Measurements from ENCODE around the gene LRP10.
"Not testable (repeated sequence)": the region's sequence is repeated elsewhere in the genome, so short reads cannot be mapped to it uniquely, and the experiment has no call there.

LRP10 gene

DNA sequence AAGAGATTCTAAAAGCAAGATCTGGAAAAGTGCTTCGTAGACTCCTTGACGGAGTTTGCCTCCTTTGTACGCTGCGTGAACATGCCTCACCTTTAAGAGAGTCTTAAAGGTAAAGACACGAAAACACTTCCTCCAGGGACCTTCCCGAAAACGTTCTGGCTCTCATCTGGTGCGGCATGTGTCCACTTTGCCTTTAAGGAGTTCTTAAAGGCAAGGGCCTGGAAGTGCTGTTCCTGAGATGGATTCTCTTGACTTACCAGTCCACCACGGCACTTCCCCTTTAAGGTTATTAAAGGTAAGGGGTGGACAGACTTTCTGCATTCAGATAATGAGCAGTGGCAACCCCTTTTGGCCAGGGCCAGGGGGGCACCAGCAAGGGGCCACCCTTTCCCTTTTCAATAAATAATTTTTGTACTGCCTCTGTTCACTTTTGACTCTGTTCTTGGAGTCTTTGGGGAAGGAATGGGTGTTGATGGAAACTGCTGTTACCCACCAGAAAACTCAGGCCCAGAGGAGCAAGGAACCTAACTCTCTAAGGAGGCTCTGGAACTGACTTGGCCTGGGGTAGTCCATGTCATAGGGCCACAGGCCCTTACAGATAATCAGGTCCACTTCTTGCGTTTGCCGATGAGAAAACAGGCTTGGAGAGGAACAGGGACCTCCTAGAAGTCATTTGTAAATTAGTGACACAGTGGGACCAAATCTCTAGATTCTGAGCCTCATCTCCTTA lies 15.9 kb downstream of the LRP10 start:
- DNase-seq (ENCODE audit: low read depth): peak; percentile 76

DNA sequence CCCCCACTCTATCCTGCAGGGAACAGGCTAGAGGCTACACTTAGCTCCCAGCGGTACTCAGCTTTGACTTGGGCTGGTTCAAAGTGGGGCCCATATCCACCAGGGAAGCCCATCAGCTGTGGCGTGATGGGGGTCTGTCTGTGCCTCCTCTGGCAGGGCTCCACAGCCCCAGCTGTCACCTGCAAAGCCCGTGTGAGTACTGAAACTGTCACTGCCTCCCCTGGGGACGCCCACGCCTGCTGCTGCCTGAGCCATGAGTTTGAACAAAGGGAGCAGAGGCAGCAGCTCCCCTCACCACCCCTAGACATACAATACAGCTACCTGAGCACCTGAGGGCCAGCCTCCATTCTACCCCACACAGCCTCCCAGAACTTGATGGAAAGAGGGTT lies 16.4 kb downstream of the LRP10 start:
- DNase-seq (ENCODE audit: low read depth): no peak

DNA sequence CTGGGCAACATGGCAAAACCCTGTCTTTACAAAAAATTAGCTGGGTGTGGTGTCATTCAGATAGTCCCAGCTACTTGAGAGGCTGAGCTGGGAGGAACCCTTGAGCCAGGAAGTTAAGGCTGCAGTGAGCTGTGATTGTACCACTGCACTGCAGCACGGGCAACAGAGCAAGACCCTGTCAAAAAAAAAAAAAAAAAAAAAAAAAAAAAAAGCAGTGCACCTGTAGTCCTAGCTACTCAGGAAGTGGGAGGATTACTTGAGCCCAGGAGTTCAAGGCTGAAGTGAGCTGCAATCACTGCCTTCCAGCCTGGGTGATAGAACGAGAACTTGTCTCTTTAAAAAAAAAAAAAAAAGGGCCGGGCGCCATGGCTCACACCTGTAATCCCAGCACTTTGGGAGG lies 17.1 kb downstream of the LRP10 start:
- DNase-seq (ENCODE audit: low read depth): no peak

DNA sequence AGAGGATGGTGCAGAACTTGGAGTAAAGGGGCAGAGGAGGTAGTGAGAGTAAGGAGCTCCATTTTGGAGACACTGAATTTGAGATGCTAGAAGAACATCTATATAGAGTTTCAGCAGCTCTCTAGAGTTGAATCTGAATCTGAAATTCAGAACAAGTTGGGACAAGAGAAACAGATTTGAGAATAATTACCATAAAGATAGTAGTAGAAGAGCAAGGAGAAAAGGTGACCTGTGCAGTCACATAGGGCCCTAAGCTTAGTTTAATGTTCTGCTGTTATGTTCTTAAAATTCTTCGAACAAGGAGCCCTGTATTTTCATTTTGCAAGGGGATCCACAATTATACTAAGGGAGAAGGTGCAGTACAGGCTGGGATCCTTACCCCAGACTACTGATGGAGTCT lies 18.9 kb downstream of the LRP10 start:
- no peak for DNase-seq (ENCODE audit: low read depth)

DNA sequence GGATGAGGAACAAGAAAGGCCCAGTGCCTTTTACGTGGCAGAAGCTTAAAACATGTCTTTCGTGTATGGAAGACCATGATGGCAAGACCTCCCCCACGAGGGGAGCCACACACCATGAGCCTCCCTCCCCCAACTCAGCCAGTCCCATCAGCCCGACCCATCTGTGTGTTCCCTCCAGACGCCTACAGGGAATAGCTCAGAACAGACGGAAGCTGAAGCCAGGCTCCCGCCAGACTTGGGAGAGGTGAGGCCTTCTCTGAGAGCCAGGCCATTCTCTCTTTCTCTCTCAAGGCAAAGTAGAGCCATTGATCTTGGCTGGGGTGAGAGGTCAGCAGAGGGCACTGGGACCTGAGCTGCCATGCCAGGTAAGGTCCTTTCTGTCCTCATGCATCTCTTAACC lies 20.9 kb downstream of the LRP10 start:
- no peak for DNase-seq (ENCODE audit: low read depth)

DNA sequence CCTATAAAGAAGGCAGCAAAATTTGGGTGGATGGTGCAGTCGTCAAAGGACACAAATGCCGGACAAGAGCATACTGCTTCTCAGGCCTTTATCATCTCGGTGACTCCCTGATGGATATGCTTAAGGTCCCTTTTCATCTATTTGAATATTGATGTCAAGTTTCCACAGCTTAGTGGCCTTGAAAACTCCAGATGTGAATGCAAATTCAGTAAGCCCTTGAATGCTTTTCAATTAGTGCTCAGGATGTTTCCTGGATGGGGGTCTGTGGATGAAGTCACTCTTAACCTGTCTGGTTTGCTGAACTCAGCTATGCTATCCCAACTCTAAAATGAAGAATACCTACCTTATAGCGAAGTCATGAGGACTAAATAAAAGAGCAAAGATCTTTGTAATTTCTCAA lies 22.2 kb downstream of the LRP10 start:
- no peak for DNase-seq (ENCODE audit: low read depth)

GRCh38 chr14:22895402-22895801 lies 23.9 kb downstream of the LRP10 start:
- DNase-seq (ENCODE audit: low read depth): no peak

GRCh38 chr14:22896356-22896755 lies 24.8 kb downstream of the LRP10 start:
- DNase-seq (ENCODE audit: low read depth): no peak

DNA sequence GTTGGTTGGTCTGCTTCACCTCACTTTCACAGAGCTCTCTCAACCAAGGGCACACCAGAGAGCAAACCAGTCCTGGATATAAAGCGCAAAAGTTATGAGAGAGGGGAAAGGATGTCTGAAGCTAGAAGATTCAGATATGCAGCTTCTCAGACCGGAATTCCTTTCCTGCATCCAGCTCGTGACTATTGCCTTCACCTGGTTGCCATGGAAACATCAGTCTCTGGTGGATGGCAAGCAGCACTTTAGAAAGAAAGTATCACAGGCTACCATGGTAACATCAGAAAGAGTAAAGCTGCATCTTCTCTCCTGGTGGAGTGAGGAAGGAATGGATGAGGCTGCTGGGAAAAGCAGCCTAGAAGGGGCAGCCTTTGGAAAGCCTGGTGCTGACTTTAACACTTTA lies 25.2 kb downstream of the LRP10 start:
- no peak for DNase-seq (ENCODE audit: low read depth)

DNA sequence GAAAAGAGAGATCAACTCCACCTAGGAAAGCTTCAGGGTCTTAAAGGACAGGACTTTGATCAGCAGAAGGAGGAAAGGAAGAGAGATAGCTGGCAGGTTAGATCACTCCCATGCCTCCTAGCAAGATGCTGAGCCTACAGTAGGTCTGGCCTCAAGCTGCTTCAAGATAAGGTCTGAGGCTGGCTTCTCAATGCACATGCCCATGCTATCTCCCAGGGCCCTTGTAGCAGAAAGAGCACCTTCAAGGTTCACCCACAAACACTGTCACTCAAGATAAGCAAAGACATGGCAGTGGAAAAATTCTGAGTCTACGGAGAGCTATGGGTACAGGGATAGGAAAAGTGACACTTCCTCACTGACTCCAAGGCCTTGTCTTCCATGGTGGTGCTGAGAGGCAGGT lies 25.8 kb downstream of the LRP10 start:
- DNase-seq (ENCODE audit: low read depth): no peak

DNA sequence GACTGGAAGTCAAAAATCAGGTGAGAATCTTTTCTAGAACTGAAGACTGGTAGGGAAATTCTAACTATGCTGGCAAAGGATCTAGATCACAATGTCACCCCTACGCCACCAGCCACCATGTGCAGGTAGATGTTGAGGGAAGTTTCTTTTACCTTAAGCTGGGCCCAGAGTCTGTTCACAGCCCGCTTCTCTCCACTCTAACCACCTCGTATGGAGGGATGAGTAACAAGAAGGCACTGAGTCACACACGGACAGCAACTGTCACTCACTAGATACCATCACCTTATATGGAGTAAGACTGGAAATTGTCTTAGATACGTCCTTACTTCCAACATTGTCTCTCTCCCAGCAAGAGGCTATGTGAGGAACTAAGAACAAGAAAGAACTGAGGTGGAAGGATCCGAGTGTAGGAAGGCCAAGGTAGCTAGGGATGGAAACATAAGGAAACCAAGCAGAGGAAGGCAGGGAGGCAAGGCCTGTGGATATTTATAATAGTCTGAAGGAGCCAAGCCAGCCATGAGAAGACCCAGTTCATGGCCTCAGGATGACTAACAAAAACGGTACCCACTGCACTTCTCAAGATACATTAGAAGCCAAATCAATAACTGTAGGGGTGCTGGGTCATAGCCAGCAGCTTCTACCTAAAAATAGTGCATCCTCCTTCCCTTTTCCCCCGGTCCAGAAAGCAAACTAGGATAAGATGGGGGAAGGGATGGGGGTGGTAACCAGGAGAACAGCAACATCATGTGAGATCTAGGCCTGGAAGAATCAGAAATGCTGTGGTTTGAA lies 27.0 kb downstream of the LRP10 start:
- DNase-seq (ENCODE audit: low read depth): peak; percentile 87

DNA sequence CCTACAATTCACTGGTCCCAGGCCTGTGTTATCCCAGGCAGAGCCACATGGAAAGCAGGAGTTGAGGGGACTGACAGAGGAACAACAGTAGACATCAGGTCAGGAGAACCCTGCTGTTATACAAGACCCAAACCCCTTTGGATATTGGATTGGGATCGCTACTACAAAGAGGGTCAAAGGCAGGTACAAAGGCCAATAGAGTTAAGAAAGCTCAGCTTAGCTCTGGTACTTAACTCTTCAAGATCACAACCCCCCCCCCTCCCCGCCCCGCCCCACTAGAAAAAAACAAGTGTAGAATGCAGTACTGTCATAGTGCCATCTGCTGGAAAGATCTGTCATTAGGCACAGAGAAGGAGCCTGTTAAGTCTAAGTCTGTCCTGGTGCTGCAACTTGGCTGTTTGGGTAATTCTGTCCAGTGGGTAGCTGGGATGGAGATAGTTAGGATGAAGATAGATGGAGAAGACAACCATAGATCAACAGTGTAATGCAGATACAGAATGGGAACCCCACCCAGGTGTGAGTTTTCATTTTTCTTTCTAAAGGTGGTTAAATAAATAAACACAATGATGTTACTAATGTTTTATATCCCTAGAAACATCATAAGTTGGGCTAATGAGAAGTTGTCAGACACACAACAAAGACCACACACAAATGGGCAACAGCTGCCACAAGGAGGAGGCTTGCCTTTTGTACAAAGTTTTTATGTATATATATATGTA lies 28.7 kb downstream of the LRP10 start:
- DNase-seq (ENCODE audit: low read depth): peak; percentile 79

GRCh38 chr14:22901799-22902198 lies 30.3 kb downstream of the LRP10 start:
- no peak for DNase-seq (ENCODE audit: low read depth)

DNA sequence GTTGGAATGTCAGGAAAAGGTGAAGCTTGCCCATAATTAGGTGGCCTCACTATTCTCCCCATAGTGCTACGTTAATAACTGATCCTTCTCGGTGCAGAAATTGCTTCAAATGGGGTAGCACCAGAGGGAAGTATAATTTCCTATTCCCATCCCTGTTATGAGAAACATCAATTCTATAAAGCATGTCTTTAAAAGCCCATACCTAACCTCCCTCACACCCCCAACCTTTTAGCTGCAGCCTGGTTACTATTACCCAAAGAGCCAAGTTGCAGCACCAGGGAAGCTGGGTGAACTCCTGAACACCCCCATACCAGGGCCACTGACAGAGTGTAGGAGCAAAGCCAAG lies 32.2 kb downstream of the LRP10 start:
- no peak for DNase-seq (ENCODE audit: low read depth)

DNA sequence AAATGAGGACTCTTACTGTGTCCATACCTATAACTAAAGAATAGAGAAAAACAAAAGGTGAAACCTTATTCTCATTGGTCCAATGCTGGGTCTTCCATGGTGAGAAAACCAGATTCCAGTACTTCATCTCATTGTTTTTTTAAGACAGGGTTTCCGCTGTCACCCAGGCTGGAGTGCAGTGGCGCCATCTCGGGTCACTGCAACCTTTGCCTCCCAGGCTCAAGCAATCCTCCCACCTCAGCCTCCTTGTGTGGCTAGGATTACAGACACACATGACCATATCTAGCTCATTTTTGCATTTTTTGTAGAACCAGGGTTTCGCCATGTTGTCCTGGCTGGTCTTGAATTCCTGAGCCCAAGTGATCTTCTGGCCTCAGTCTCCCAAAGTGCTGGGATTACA lies 34.1 kb downstream of the LRP10 start:
- DNase-seq (ENCODE audit: low read depth): no peak

DNA sequence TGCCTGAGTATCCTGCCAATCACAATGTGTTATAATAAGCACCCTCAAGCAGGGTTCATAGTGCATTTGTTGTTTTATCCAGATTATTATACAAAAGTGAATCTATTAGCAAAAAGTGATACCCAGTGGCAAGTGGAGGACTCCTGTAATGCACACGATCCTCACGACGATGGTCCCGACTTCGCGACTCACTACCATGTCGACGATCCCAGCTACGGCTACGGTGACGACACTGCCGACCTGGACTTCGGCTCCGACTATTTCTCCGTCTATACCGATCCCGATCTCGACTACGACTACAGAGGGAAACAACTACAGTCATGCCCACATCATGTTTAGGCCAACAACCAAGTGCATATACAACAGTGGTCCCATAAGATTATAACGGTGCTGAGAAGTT lies 34.5 kb downstream of the LRP10 start:
- DNase-seq (ENCODE audit: low read depth): no peak

DNA sequence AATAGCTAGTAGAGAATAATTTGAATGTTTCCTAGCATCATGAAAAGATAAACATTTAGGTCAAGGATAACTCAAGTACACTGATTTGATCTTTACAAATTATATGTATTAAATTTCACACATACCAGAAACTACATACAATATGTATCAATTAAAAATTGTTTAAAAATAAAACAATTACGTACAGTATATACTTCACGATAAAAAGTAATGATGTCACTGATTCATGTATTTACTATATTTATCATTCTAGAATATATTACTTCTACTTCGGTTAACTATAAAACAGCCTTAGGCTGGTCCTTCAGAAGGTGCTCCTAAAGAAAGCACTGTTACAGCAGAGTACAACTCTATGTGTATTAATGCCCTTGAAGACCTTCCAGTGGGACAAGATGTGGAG lies 35.9 kb downstream of the LRP10 start:
- DNase-seq (ENCODE audit: low read depth): no peak

DNA sequence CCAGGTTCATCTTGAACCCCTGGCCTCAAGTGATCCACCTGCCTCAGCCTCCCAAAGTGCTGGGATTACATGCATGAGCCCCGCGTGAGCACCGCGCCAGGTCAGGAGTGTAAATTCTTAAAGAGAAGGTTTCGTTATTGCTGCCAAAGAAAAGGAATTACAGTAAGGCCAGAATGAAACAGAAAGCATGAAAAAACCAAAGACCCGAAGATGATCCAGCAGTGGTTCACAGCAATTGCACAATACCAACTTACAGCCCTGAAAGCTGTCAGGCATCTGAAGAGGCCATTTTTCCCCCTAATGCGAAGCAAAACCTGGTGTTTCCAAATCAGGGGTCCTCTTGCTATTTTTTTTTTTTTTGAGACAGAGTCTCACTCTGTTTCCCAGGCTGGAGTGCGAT lies 37.1 kb downstream of the LRP10 start:
- peak; percentile 87 for DNase-seq (ENCODE audit: low read depth)

GRCh38 chr14:22910916-22911315 lies 39.4 kb downstream of the LRP10 start:
- no peak for DNase-seq (ENCODE audit: low read depth)

DNA sequence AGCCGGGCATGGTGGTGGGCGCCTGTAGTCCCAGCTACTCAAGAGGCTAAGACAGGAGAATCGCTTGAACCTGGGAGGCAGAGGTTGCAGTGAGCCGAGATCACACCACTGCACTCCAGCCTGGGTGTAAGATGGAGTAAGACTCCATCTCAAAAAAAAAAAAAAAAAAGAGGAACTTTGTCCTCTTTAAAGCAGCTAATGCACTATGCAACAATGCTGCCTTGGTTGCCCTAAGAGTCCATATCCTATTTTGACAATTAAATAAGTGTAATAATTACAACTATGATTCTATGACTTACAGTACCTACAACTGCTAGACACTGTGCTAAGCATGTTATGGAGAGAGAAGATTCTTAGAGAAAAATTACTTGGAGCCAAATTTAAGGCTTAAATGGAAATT lies 43.3 kb downstream of the LRP10 start:
- DNase-seq (ENCODE audit: low read depth): not testable (repeated sequence)

DNA sequence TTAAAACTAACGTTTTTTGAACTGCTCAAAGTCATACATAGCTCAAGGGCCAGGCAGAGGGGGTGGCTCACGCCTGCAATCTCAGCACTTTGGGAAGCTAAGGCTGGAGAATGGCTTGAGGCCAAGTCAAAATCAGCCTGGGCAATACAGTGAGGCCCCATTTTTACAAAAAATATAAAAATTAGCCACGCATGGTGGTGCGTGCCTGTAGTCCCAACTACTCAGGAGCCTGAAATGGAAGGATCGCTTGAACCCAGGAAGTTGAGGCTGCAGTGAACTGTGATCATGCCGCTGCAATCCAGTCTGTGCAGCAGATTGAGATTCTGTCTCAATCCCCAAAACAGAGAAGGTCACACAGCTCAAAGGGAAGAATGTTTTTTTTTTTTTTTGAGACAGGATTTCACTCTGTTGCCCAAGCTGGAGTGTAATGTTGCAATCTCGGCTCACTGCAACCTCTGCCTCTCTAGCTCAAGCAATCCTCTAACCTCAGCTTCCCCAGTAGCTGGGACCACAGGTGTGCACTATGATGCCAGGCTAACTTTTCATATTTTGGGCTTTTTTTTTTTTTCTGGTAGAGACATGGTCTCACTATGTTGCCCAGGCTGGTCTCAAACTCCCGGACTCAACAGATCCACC lies 44.5 kb downstream of the LRP10 start:
- DNase-seq (ENCODE audit: low read depth): peak; percentile 67

- DNase-seq (ENCODE audit: low read depth): peak; percentile 100
Observed at GRCh38 chr14:22918804-22919600, 47.5 kb downstream of the LRP10 start, which contains the start of gene RBM23. Gene RBM23 (minus strand): TSS chr14:22919149.

Measured in iris pigment epithelial cell (primary cell).